ENCODE measurements around the gene CDH4. TPM values are rescaled to one million over a fixed set of nuclear protein-coding genes. Genes with fewer than 3 reads are reported as not detected.

The CDH4 gene
- polyA plus RNA-seq, 1 donor (not counting 4 experiments of a cell fraction or from before 2014, with no cell fraction given): 2.2 TPM

GRCh38 chr20:61426352-61426751 is 174.3 kb downstream of the CDH4 start:
- Histone ChIP-seq H3K4me2 (ENCODE audit: control insufficient read depth, extremely low read depth, insufficient read depth, low read depth, low read length) (no peak overlapping the region), H3K27ac (ENCODE audit: control insufficient read depth, insufficient read depth, low read length) (no peak overlapping the region), H3K36me3 (ENCODE audit: control insufficient read depth in 2 of 2, extremely low read depth in 1 of 2, insufficient read depth in 2 of 2, low read length in 2 of 2) (peaks cover 0 to 9% of the 10 kb centered on the region in 2 experiments), H3K27me3 (ENCODE audit: control insufficient read depth, extremely low read depth, insufficient read depth, low read length) (no peaks in the 10 kb centered on the region), H3K9me1 (ENCODE audit: control insufficient read depth, extremely low read depth, insufficient read depth, low read length) (no peaks in the 10 kb centered on the region), H3K4me3 (ENCODE audit: control insufficient read depth in 2 of 3, extremely low read depth in 1 of 3, insufficient read depth in 2 of 3, low read depth in 1 of 3, low read length in 3 of 3) (no peak overlapping the region), H3K9ac (ENCODE audit: control insufficient read depth, extremely low read depth, insufficient read depth, low read length) (no peak overlapping the region), H3K9me3 (ENCODE audit: control insufficient read depth, low read depth, low read length) (no peaks in the 10 kb centered on the region), H3K4me1 (ENCODE audit: control insufficient read depth, extremely low read depth, insufficient read depth, low read length) (peaks cover 10% of the 10 kb centered on the region), H4K20me1 (ENCODE audit: control insufficient read depth, extremely low read depth, insufficient read depth, low read length) (peaks cover 3% of the 10 kb centered on the region), H3K79me2 (ENCODE audit: control insufficient read depth, insufficient read depth, low read length) (no peaks in the 10 kb centered on the region), H2AFZ (ENCODE audit: control insufficient read depth, low read length) (no peak overlapping the region)
- dilution Hi-C loops (cut with MboI; ENCODE audit: extremely low pct_ligation_motif_present, low sequenced_read_pairs): no loop called here
- no peak for TF ChIP-seq EZH2 (IDR thresholded peaks at IDR 0.05; ENCODE audit: low read length)
- no peak for TF ChIP-seq CTCF (optimal IDR thresholded peaks at IDR 0.05 in 1 of 3, IDR thresholded peaks at IDR 0.05 in 1 of 3, conservative IDR thresholded peaks at IDR 0.05 in 1 of 3; ENCODE audit: extremely low read depth in 1 of 3, insufficient read depth in 2 of 3, low read length in 3 of 3)
- no peak for FAIRE-seq
- no peak for DNase-seq (ENCODE audit: low read depth, low spot score)

- TF ChIP-seq EZH2 (IDR thresholded peaks at IDR 0.05; ENCODE audit: low read length) (no peak), CTCF (optimal IDR thresholded peaks at IDR 0.05 in 1 of 3, IDR thresholded peaks at IDR 0.05 in 1 of 3, conservative IDR thresholded peaks at IDR 0.05 in 1 of 3; ENCODE audit: extremely low read depth in 1 of 3, insufficient read depth in 2 of 3, low read length in 3 of 3) (no peak)
- Histone ChIP-seq H3K9ac (ENCODE audit: control insufficient read depth, extremely low read depth, insufficient read depth, low read length) (no peak overlapping the region), H3K27me3 (ENCODE audit: control insufficient read depth, extremely low read depth, insufficient read depth, low read length) (no peaks in the 10 kb centered on the region), H3K9me3 (ENCODE audit: control insufficient read depth, low read depth, low read length) (no peaks in the 10 kb centered on the region), H3K36me3 (ENCODE audit: control insufficient read depth in 2 of 2, extremely low read depth in 1 of 2, insufficient read depth in 2 of 2, low read length in 2 of 2) (no peaks in the 10 kb centered on the region), H3K79me2 (ENCODE audit: control insufficient read depth, insufficient read depth, low read length) (no peaks in the 10 kb centered on the region), H3K4me2 (ENCODE audit: control insufficient read depth, extremely low read depth, insufficient read depth, low read depth, low read length) (no peak overlapping the region), H3K4me3 (ENCODE audit: control insufficient read depth in 2 of 3, extremely low read depth in 1 of 3, insufficient read depth in 2 of 3, low read depth in 1 of 3, low read length in 3 of 3) (no peak overlapping the region), H3K9me1 (ENCODE audit: control insufficient read depth, extremely low read depth, insufficient read depth, low read length) (no peaks in the 10 kb centered on the region), H2AFZ (ENCODE audit: control insufficient read depth, low read length) (no peak overlapping the region), H3K27ac (ENCODE audit: control insufficient read depth, insufficient read depth, low read length) (no peak overlapping the region), H3K4me1 (ENCODE audit: control insufficient read depth, extremely low read depth, insufficient read depth, low read length) (peaks cover 10% of the 10 kb centered on the region), H4K20me1 (ENCODE audit: control insufficient read depth, extremely low read depth, insufficient read depth, low read length) (peaks cover 8% of the 10 kb centered on the region)
- DNase-seq (ENCODE audit: low read depth, low spot score): no peak
- dilution Hi-C loops (cut with MboI; ENCODE audit: extremely low pct_ligation_motif_present, low sequenced_read_pairs): no loop called here
- no peak for FAIRE-seq
Observed at GRCh38 chr20:61429458-61430227, 177.6 kb downstream of the CDH4 start.

Measured in keratinocyte (primary cell).